ENCODE measurements around the gene ASIC2. TPM values are rescaled to one million over a fixed set of nuclear protein-coding genes. Genes with fewer than 3 reads are reported as not detected.

ASIC2 gene
- total and polyA plus RNA-seq, 2 experiments from 2014 or later = 0.52 to 2.8 TPM

DNA sequence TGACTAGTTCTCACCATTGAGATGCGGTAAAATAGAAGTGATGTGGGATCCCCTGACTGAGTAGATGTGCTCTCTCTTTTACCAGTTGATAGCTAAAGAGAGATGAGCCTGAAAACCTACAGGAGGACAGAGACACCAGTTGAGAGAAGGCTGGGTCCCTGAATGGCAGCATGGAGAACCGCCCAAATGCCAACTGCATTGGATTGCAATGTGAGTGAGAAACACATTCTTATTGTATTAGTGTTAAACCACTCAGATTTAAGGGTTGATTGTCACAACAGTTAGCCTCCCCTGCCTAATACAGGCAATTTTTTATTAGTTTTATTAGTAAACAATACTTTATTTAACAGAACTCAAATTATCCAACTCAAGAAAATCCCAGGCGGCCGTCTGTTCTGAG is 240.2 kb downstream of the ASIC2 start (continued):
- TF ChIP-seq, protein P1, sequence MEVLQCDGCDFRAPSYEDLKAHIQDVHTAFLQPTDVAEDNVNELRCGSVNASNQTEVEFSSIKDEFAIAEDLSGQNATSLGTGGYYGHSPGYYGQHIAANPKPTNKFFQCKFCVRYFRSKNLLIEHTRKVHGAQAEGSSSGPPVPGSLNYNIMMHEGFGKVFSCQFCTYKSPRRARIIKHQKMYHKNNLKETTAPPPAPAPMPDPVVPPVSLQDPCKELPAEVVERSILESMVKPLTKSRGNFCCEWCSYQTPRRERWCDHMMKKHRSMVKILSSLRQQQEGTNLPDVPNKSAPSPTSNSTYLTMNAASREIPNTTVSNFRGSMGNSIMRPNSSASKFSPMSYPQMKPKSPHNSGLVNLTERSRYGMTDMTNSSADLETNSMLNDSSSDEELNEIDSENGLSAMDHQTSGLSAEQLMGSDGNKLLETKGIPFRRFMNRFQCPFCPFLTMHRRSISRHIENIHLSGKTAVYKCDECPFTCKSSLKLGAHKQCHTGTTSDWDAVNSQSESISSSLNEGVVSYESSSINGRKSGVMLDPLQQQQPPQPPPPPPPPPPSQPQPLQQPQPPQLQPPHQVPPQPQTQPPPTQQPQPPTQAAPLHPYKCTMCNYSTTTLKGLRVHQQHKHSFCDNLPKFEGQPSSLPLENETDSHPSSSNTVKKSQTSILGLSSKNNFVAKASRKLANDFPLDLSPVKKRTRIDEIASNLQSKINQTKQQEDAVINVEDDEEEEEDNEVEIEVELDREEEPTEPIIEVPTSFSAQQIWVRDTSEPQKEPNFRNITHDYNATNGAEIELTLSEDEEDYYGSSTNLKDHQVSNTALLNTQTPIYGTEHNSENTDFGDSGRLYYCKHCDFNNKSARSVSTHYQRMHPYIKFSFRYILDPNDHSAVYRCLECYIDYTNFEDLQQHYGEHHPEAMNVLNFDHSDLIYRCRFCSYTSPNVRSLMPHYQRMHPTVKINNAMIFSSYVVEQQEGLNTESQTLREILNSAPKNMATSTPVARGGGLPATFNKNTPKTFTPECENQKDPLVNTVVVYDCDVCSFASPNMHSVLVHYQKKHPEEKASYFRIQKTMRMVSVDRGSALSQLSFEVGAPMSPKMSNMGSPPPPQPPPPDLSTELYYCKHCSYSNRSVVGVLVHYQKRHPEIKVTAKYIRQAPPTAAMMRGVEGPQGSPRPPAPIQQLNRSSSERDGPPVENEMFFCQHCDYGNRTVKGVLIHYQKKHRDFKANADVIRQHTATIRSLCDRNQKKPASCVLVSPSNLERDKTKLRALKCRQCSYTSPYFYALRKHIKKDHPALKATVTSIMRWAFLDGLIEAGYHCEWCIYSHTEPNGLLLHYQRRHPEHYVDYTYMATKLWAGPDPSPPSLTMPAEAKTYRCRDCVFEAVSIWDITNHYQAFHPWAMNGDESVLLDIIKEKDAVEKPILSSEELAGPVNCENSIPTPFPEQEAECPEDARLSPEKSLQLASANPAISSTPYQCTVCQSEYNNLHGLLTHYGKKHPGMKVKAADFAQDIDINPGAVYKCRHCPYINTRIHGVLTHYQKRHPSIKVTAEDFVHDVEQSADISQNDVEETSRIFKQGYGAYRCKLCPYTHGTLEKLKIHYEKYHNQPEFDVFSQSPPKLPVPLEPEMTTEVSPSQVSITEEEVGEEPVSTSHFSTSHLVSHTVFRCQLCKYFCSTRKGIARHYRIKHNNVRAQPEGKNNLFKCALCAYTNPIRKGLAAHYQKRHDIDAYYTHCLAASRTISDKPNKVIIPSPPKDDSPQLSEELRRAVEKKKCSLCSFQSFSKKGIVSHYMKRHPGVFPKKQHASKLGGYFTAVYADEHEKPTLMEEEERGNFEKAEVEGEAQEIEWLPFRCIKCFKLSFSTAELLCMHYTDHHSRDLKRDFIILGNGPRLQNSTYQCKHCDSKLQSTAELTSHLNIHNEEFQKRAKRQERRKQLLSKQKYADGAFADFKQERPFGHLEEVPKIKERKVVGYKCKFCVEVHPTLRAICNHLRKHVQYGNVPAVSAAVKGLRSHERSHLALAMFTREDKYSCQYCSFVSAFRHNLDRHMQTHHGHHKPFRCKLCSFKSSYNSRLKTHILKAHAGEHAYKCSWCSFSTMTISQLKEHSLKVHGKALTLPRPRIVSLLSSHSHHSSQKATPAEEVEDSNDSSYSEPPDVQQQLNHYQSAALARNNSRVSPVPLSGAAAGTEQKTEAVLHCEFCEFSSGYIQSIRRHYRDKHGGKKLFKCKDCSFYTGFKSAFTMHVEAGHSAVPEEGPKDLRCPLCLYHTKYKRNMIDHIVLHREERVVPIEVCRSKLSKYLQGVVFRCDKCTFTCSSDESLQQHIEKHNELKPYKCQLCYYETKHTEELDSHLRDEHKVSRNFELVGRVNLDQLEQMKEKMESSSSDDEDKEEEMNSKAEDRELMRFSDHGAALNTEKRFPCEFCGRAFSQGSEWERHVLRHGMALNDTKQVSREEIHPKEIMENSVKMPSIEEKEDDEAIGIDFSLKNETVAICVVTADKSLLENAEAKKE (CRISPR knock-in tag; IDR thresholded peaks at IDR 0.05) = no peak
- TF ChIP-seq EZH2phosphoT487 (IDR thresholded peaks at IDR 0.05; ENCODE audit: unreplicated experiment) = no peak

DNA sequence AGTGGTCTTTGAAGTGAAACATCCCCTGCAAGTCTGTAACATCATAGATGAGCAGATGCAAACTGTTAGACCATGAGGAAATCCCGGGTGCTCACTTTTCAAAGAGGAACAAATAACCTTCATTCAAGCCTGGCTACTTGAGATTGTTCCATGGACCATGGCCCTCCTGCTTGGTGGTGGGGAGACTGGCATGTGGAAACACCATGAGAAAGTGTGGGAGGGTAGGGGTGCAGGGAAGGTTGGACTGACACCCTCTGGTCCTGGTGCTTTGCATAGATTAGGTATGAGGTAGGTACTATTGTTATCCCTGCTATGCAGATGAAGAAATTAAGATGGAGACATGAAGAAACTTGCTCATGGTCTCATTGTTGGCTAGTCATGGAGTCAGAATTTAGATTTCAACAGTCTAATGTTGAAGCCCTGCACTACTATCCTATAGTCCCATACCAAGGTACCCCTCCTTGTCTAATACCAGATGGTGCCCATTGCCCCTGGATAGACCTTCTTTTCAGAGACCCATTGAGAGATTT is 242.4 kb downstream of the ASIC2 start:
- Mint-ChIP-seq H3K27ac (no peak overlapping the region), H3K9me3 (no peaks in the 10 kb centered on the region), H3K4me3 (no peak overlapping the region), H3K36me3 (ENCODE audit: low read depth) (no peaks in the 10 kb centered on the region), H3K27me3 (ENCODE audit: insufficient read depth, low read depth, poor library complexity) (peaks cover 2% of the 10 kb centered on the region), H3K4me1 (peaks cover 2% of the 10 kb centered on the region; the same call in 1 of the 3 replicates)
- ATAC-seq = no peak
- H3K27me3 ChIP-seq (ENCODE audit: insufficient read depth) = no peaks in the 10 kb centered on the region
- no peak overlapping the region for H2AFZ ChIP-seq
- no peaks in the 10 kb centered on the region; the same call in 1 of the 2 replicates for H4K20me1 ChIP-seq (replicated peaks; ENCODE audit: insufficient read depth)
- no peak for DNase-seq (ENCODE audit: low spot score)
- no peak overlapping the region for H3K4me3 ChIP-seq
- no peaks in the 10 kb centered on the region for H3K4me1 ChIP-seq (ENCODE audit: insufficient read depth)
- no peaks in the 10 kb centered on the region for H3K9me2 ChIP-seq (ENCODE audit: insufficient read depth)
- H3K4me2 ChIP-seq = no peak overlapping the region
- H3F3A ChIP-seq (replicated peaks; ENCODE audit: low read depth) = no peaks in the 10 kb centered on the region
- H3K36me3 ChIP-seq (ENCODE audit: insufficient read depth) = no peaks in the 10 kb centered on the region
- H3K79me2 ChIP-seq (replicated peaks; ENCODE audit: insufficient read depth) = no peaks in the 10 kb centered on the region
- H3K27ac ChIP-seq (ENCODE audit: low read depth) = no peak overlapping the region
- TF ChIP-seq, protein P1 (CRISPR knock-in tag; IDR thresholded peaks at IDR 0.05) = no peak
- no peak for TF ChIP-seq ETS1 (IDR thresholded peaks at IDR 0.05)
- no peak for TF ChIP-seq POLR2AphosphoS5 (IDR thresholded peaks at IDR 0.05; ENCODE audit: low read depth)
- TF ChIP-seq, protein P2, sequence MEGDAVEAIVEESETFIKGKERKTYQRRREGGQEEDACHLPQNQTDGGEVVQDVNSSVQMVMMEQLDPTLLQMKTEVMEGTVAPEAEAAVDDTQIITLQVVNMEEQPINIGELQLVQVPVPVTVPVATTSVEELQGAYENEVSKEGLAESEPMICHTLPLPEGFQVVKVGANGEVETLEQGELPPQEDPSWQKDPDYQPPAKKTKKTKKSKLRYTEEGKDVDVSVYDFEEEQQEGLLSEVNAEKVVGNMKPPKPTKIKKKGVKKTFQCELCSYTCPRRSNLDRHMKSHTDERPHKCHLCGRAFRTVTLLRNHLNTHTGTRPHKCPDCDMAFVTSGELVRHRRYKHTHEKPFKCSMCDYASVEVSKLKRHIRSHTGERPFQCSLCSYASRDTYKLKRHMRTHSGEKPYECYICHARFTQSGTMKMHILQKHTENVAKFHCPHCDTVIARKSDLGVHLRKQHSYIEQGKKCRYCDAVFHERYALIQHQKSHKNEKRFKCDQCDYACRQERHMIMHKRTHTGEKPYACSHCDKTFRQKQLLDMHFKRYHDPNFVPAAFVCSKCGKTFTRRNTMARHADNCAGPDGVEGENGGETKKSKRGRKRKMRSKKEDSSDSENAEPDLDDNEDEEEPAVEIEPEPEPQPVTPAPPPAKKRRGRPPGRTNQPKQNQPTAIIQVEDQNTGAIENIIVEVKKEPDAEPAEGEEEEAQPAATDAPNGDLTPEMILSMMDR (conservative IDR thresholded peaks at IDR 0.05; ENCODE audit: low read depth in 2 of 2) = no peak
- TF ChIP-seq ZNF114 (CRISPR knock-in tag; IDR thresholded peaks at IDR 0.05) = no peak
